Hair follicular keratinocyte (primary cell): Measurements from ENCODE around the gene SLC22A23. TPM values are rescaled to one million over a fixed set of nuclear protein-coding genes. Genes with fewer than 3 reads are reported as not detected.

ENCODE experiments used
- total RNA-seq: library from RNA; depleted of rRNA; stranded (reverse); fragments of >200 nt; gene quantifications from 2 replicates; pipeline ENCODE4 v1.2.3, GENCODE V29; 2015

The SLC22A23 gene
- 8.6 and 12.7 TPM in 2 replicates for total RNA-seq

GRCh38 chr6:3456898-3457709 is at the start of gene SLC22A23:
Gene SLC22A23 (minus strand): TSS chr6:3457050. CDS start chr6:3456559, 491 bp downstream.

GRCh38 chr6:3258720-3259490 is 197.9 kb downstream of the SLC22A23 start, which contains the start of gene PSMG4:
Gene PSMG4 (plus strand): TSS chr6:3258947. CDS start chr6:3259023, 76 bp downstream.

GRCh38 chr6:3227363-3228045 is 229.3 kb downstream of the SLC22A23 start, which contains the start of gene TUBB2B:
Gene TUBB2B (minus strand): TSS chr6:3227653. CDS start chr6:3227543, 110 bp downstream.

Other genes with a start within 250 kb of the SLC22A23 start
- 3.0 and 5.9 TPM in 2 replicates for gene TUBB2B, start 229.4 kb downstream of the SLC22A23 start, total RNA-seq
- gene PSMG4, start 198.1 kb downstream of the SLC22A23 start, total RNA-seq = 24.5 and 26.4 TPM in 2 replicates